ENCODE results near the gene SDR42E1.

The SDR42E1 gene

GRCh38 chr16:82011199-82011641, at the start of gene SDR42E1:
Gene SDR42E1, minus strand, starts transcription at chr16:82011470. Its CDS starts 10,612 bp downstream, at chr16:82000858.
- in situ Hi-C loops (cut with MboI; ENCODE audit: low sequenced_read_pairs) = no loop called here

GRCh38 chr16:82059983-82060421, 48.7 kb upstream of the SDR42E1 start:
- in situ Hi-C loops (cut with MboI; ENCODE audit: low sequenced_read_pairs) = no loop called here

- in situ Hi-C loops (cut with MboI; ENCODE audit: low sequenced_read_pairs) = no loop called here
Measured at GRCh38 chr16:82059161-82059982, 48.1 kb upstream of the SDR42E1 start.

GRCh38 chr16:82056550-82056896, 45.3 kb upstream of the SDR42E1 start:
- in situ Hi-C loops (cut with MboI; ENCODE audit: low sequenced_read_pairs) = no loop called here

- in situ Hi-C loops (cut with MboI; ENCODE audit: low sequenced_read_pairs) = no loop called here
Measured at GRCh38 chr16:82055728-82056549, 44.7 kb upstream of the SDR42E1 start.

GRCh38 chr16:82055117-82055516, 43.8 kb upstream of the SDR42E1 start:
- in situ Hi-C loops (cut with MboI; ENCODE audit: low sequenced_read_pairs) = no loop called here

GRCh38 chr16:82051656-82052055, 40.4 kb upstream of the SDR42E1 start:
- in situ Hi-C loops (cut with MboI; ENCODE audit: low sequenced_read_pairs) = no loop called here

GRCh38 chr16:82050909-82051357, 39.7 kb upstream of the SDR42E1 start:
- in situ Hi-C loops (cut with MboI; ENCODE audit: low sequenced_read_pairs) = no loop called here

GRCh38 chr16:82050506-82050905, 39.2 kb upstream of the SDR42E1 start:
- in situ Hi-C loops (cut with MboI; ENCODE audit: low sequenced_read_pairs) = no loop called here

GRCh38 chr16:82049484-82049883, 38.2 kb upstream of the SDR42E1 start:
- in situ Hi-C loops (cut with MboI; ENCODE audit: low sequenced_read_pairs) = no loop called here

GRCh38 chr16:82047787-82048186, 36.5 kb upstream of the SDR42E1 start:
- in situ Hi-C loops (cut with MboI; ENCODE audit: low sequenced_read_pairs) = no loop called here

GRCh38 chr16:82047374-82047773, 36.1 kb upstream of the SDR42E1 start:
- in situ Hi-C loops (cut with MboI; ENCODE audit: low sequenced_read_pairs) = no loop called here

GRCh38 chr16:82046941-82047340, 35.7 kb upstream of the SDR42E1 start:
- in situ Hi-C loops (cut with MboI; ENCODE audit: low sequenced_read_pairs) = no loop called here

GRCh38 chr16:82046541-82046940, 35.3 kb upstream of the SDR42E1 start:
- in situ Hi-C loops (cut with MboI; ENCODE audit: low sequenced_read_pairs) = no loop called here

- in situ Hi-C loops (cut with MboI; ENCODE audit: low sequenced_read_pairs) = no loop called here
Measured at GRCh38 chr16:82045465-82045864, 34.2 kb upstream of the SDR42E1 start.

- in situ Hi-C loops (cut with MboI; ENCODE audit: low sequenced_read_pairs) = no loop called here
Measured at GRCh38 chr16:82044585-82044911, 33.3 kb upstream of the SDR42E1 start.

GRCh38 chr16:82043680-82044584, 32.7 kb upstream of the SDR42E1 start:
- in situ Hi-C loops (cut with MboI; ENCODE audit: low sequenced_read_pairs) = no loop called here

- in situ Hi-C loops (cut with MboI; ENCODE audit: low sequenced_read_pairs) = no loop called here
Measured at GRCh38 chr16:82042846-82043245, 31.6 kb upstream of the SDR42E1 start.

GRCh38 chr16:82042144-82042543, 30.9 kb upstream of the SDR42E1 start:
- in situ Hi-C loops (cut with MboI; ENCODE audit: low sequenced_read_pairs) = no loop called here

GRCh38 chr16:82041542-82041941, 30.3 kb upstream of the SDR42E1 start:
- in situ Hi-C loops (cut with MboI; ENCODE audit: low sequenced_read_pairs) = no loop called here

- in situ Hi-C loops (cut with MboI; ENCODE audit: low sequenced_read_pairs) = no loop called here
Measured at GRCh38 chr16:82040296-82040695, 29.0 kb upstream of the SDR42E1 start.

Measured in hTERT RPE-1 (cell line).